Measurements from ENCODE around the gene SRGAP3.

SRGAP3 gene

DNA sequence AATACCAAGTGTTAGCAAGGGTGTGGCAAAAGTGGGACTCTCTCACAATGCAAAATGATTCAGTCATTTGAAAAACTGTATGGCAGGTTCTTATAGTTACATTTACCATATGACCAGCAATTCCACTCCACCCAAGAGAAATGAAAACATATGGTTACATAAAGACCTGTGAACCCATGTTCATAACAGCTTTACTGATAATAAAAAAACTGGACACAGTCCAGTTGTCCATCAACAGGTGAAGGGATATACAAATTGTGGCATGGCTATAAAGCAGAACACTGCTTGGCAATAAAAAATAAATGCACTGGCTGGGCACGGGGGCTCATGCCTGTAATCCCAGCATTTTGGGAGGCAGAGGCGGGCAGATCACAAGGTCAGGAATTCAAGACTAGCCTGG, 316.9 kb downstream of the SRGAP3 start:
- Histone ChIP-seq H3K27ac (no peak overlapping the region), H3K4me3 (no peak overlapping the region)
- TF ChIP-seq, protein P1, sequence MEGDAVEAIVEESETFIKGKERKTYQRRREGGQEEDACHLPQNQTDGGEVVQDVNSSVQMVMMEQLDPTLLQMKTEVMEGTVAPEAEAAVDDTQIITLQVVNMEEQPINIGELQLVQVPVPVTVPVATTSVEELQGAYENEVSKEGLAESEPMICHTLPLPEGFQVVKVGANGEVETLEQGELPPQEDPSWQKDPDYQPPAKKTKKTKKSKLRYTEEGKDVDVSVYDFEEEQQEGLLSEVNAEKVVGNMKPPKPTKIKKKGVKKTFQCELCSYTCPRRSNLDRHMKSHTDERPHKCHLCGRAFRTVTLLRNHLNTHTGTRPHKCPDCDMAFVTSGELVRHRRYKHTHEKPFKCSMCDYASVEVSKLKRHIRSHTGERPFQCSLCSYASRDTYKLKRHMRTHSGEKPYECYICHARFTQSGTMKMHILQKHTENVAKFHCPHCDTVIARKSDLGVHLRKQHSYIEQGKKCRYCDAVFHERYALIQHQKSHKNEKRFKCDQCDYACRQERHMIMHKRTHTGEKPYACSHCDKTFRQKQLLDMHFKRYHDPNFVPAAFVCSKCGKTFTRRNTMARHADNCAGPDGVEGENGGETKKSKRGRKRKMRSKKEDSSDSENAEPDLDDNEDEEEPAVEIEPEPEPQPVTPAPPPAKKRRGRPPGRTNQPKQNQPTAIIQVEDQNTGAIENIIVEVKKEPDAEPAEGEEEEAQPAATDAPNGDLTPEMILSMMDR (IDR thresholded peaks at IDR 0.05), result no peak
- DNase-seq (ENCODE audit: low spot score), result no peak

DNA sequence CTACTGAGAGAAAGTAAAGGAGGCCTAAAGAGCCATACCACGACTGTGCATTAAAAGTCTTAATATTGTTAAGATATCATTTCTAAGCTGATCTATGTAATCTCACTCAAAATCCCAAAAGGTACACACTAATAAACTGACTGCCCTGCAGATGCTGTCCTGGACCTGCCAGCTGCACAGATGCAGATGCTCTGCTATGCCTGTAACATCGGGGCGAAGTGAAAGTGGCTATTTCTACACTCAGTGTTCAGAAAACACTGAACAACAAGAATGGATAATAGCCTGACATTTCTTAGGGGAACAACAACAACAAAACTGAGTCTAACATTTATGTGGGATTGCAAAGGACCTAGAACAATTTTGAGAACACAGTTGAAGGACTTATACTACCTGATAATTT, 318.1 kb downstream of the SRGAP3 start:
- TF ChIP-seq, protein P1 (IDR thresholded peaks at IDR 0.05), result no peak
- Histone ChIP-seq H3K4me3 (no peak overlapping the region), H3K27ac (no peak overlapping the region)
- no peak for DNase-seq (ENCODE audit: low spot score)
